CD4-positive, alpha-beta T cell treated with Interleukin-21 for 1 hour (primary cell): Measurements from ENCODE around the gene HOXC4.

Source experiments
- DNase-seq: peaks from one replicate; pipeline ENCODE4 v3.0.0-alpha.2; 2020

HOXC4 gene

GRCh38 chr12:54029529-54030441 is 23.9 kb upstream of the HOXC4 start:
- no peak for DNase-seq

- no peak for DNase-seq
Observed at GRCh38 chr12:54030442-54030801, 23.2 kb upstream of the HOXC4 start.

GRCh38 chr12:54030889-54031471 is 22.7 kb upstream of the HOXC4 start:
- DNase-seq, result no peak

- DNase-seq, result no peak
Observed at GRCh38 chr12:54031480-54031879, 22.2 kb upstream of the HOXC4 start.

DNA sequence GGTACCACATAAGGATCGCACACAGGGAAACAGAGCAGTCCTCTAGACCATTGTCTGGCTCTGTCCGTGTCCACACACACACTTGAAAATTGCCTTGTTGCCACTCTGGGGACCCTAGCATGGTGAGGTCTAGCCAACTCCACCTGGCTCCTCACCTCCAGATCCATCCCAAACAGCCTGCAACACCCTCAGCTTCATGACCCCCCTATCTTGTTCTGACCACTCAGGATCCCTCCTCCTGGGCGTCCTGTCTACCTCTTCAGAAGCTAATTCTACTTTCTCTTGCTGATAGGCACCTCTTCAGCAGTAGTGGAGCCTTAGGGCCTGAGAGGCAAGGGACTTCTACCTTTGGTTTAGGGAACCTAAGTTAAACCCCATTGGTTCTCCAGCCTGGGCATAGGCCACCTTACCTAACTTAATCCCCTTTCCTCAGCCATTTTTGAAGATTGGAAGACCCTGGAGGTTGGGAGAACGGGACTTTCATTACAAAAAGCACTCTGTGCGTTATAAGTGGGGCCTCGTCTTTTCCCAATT is 21.5 kb upstream of the HOXC4 start:
- DNase-seq, result no peak

- DNase-seq, result peak; percentile 69
Observed at GRCh38 chr12:54032627-54033100, 21.0 kb upstream of the HOXC4 start, which contains the start of gene HOXC5. Gene HOXC5, plus strand, starts transcription at chr12:54033050. Its CDS starts 73 bp downstream, at chr12:54033123.

DNA sequence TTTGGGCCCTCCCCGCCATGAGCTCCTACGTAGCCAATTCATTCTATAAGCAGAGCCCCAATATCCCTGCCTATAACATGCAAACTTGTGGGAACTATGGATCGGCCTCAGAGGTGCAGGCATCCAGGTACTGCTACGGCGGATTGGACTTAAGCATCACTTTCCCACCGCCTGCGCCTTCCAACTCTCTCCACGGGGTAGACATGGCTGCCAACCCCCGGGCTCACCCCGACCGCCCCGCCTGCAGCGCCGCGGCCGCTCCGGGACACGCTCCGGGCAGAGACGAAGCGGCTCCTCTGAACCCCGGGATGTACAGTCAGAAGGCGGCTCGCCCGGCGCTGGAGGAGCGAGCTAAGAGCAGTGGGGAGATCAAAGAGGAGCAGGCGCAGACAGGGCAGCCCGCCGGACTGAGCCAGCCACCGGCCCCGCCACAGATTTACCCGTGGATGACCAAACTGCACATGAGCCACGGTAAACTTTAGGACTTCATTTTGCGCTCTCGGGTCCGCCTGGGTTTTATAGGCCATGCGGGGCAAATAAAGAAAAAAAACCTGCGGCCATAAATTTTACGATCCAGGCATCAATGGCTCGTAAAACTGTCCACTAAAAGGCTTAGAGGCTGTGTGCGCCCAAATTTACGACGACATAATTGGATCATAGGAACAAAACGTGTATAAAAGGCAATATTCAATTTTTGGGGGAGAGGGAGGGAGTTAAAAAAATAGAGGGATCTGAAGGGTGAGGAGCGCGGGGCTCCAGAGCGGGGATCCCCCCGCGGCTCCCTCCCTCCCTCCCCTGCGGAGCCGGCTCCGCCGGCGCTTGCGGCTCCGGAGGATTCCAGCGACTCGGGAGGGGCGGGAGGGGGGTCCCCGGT is 20.3 kb upstream of the HOXC4 start:
- no peak for DNase-seq

GRCh38 chr12:54033980-54034784 is 19.5 kb upstream of the HOXC4 start:
- DNase-seq, result no peak

DNA sequence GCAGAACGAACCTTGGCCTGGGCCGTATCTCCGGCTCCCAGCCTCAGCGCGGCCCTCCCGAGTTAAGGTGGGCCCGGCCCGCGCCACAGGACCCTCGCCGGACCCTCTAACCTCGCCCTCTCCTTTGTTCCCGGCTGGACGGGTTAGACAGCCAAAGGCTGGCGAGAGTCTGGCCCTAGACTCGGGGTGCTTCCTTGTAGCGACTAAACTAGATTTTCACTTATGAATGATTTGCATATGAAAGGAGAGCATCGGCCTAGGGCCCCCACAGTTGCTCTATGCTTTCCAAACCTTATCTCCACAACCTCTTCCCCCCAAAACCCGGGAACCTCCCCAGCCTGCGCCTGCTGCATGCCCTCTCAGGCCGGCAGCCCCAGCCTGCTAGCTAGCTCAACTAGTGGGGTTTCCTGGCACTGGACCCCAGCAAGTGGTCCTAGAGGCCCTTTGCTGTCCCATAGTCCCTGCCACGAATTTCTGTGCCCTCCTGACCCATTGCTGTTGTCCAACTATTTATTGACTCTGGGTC is 18.8 kb upstream of the HOXC4 start:
- no peak for DNase-seq

DNA sequence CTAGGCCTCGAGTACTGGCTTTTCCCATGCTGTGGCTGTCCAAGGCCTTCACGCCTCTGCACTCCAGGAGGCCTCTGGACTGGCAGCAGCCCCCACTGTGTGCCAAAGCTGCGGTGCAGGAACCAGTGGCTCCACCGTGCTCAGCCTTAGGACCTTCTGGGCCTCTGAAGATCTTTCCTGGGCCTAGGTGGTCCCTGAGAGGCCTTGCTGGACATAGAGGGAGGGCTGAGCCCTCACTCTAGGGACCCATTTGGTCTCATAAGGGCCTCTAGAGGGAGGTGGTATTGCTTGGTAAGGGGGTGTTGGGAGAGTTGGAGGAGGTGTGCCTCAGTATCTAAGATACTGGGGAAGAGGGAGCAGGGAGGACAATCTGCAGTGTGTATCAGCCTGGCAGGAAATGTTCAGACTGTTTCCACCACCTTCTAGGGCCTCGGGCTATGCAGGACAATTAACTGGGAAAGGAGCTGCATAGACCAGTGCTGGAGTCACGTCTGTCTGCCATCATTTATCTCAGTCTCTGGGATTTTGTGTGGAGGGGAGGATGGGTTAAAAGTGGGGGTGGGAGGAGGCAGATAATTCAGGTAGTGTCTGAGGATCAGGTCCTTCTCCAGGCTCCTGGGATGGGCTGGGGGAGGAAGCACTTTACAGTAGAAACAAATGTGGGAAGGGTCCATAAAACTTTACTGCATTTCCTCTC is 17.9 kb upstream of the HOXC4 start:
- DNase-seq, result no peak

GRCh38 chr12:54036620-54037359 is 16.8 kb upstream of the HOXC4 start:
- no peak for DNase-seq

- no peak for DNase-seq
Observed at GRCh38 chr12:54037360-54038283, 16.0 kb upstream of the HOXC4 start.

GRCh38 chr12:54038284-54038870 is 15.3 kb upstream of the HOXC4 start:
- no peak for DNase-seq

DNA sequence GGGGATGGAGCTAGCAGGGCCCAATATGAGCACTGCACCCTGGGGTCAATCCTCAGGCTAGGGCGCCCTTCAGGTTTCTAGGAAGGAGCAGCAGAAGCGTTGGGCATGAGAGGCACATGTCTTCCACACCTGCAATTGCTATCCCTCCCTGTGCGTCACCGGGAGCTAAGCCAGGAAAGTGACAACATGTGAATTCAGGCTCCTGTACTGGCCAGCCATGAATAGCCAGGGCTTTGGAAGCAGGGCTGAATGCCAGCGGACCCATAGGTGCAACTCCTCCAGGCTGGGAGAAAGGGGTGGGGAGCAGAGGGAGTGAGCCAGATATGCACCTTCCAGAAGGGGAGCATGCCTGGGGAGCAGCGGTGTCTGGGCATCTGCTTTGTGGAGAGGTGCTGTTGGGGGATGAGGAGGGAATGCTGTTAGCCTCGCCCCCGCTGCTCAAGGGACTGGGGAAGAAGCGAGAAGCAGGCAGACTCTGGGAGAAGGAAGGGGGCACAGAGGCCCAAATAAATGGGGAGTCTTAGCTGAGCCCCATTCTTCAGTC is 14.7 kb upstream of the HOXC4 start:
- no peak for DNase-seq

GRCh38 chr12:54039417-54040147 is 14.1 kb upstream of the HOXC4 start:
- no peak for DNase-seq

DNA sequence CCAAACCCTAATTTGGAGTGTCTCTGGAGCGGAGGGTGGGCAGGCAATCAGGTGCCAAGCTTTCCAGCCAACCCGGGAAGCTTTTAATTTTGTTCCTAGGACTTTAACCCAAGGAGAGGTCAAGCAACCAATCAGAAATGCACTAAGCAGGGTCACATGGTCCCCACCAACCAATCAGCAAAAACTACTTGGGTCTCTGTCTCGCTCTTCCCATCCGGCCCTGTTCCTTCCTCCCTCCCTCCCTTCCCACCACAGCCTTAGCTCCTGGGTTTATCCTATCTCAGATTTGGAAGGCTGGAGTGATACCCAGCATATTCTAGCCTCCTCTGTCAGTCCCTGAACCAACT is 13.5 kb upstream of the HOXC4 start:
- no peak for DNase-seq

GRCh38 chr12:54040648-54041047 is 13.0 kb upstream of the HOXC4 start:
- DNase-seq, result no peak

DNA sequence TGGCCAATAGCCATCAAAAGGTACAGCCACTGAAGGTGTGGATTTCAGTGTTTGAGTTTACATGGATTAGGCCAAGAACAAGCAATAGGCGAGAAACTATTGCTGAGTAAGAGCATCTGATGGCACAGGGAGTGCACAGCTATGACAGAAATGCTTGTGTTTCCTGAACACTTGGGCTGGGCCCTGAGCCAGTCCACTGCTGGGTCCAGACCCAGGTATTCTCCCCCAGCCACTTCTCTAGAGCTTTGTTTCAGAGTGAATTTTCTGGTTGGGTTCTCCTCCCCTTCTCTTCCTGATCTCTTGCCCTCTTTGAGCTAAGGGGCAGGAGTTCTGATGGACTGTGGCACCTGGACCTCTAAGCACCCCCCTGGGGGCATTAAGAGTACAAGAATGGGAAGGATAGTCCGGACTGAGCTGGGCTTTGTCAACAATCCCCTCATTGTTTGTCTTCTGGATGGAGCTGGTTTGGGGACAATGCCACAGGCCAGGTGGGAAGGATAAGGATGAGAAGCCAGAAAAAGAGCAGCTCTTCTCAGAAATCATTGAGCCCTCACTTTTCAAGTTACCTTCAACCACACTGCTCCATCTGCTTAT is 12.4 kb upstream of the HOXC4 start:
- DNase-seq, result no peak
